Measurements from ENCODE around the gene BACH2.
"Not testable (repeated sequence)": the region's sequence is repeated elsewhere in the genome, so short reads cannot be mapped to it uniquely, and the experiment has no call there.

BACH2 gene

GRCh38 chr6:89910001-89910901 is 386.4 kb downstream of the BACH2 start:
- DNase-seq (ENCODE audit: low read depth in 2 of 2) = not testable (repeated sequence)

GRCh38 chr6:89895276-89895874 is 401.3 kb downstream of the BACH2 start:
- no peak for DNase-seq (ENCODE audit: low read depth in 2 of 2)

- no peak for DNase-seq (ENCODE audit: low read depth in 2 of 2)
Measured at GRCh38 chr6:89894169-89894568, 402.5 kb downstream of the BACH2 start, which contains the start of gene GJA10. Gene GJA10, plus strand, starts transcription at chr6:89894469. Its CDS starts 0 bp downstream, at chr6:89894469.

GRCh38 chr6:89892577-89892976 is 404.1 kb downstream of the BACH2 start:
- DNase-seq (ENCODE audit: low read depth in 2 of 2) = not testable (repeated sequence)

- not testable (repeated sequence) for DNase-seq (ENCODE audit: low read depth in 2 of 2)
Measured at GRCh38 chr6:89890845-89891528, 405.7 kb downstream of the BACH2 start.

GRCh38 chr6:89888871-89889270 is 407.8 kb downstream of the BACH2 start:
- DNase-seq (ENCODE audit: low read depth in 2 of 2) = no peak

GRCh38 chr6:89888138-89888514 is 408.5 kb downstream of the BACH2 start:
- DNase-seq (ENCODE audit: low read depth in 2 of 2) = no peak

- no peak for DNase-seq (ENCODE audit: low read depth in 2 of 2)
Measured at GRCh38 chr6:89887452-89888137, 409.0 kb downstream of the BACH2 start.

- no peak for DNase-seq (ENCODE audit: low read depth in 2 of 2)
Measured at GRCh38 chr6:89886378-89887120, 410.1 kb downstream of the BACH2 start.
